Dedifferentiated amniotic fluid mesenchymal stem cell (primary cell): Measurements from ENCODE around the gene OGDH.

Experiments
- DNase-seq: peaks from one replicate; pipeline ENCODE4 v3.0.0-alpha.2; 2016; ENCODE audit errors: extremely low spot score

OGDH gene

GRCh38 chr7:44738051-44738723 is 131.8 kb downstream of the OGDH start:
- no peak for DNase-seq

- no peak for DNase-seq
Measured at GRCh38 chr7:44738876-44739665, 132.6 kb downstream of the OGDH start.

- DNase-seq, result no peak
Measured at GRCh38 chr7:44740055-44740454, 133.6 kb downstream of the OGDH start.

- no peak for DNase-seq
Measured at GRCh38 chr7:44743750-44744149, 137.3 kb downstream of the OGDH start.

GRCh38 chr7:44748045-44748947 is 141.9 kb downstream of the OGDH start, which contains the start of gene ZMIZ2:
Gene ZMIZ2 (plus strand): TSS chr7:44748847. CDS start chr7:44756250, 7,403 bp downstream.
- DNase-seq, result peak; percentile 85

- no peak for DNase-seq
Measured at GRCh38 chr7:44748948-44749731, 142.7 kb downstream of the OGDH start.

GRCh38 chr7:44749992-44750391 is 143.6 kb downstream of the OGDH start:
- DNase-seq, result no peak

GRCh38 chr7:44750424-44750823 is 144.0 kb downstream of the OGDH start:
- no peak for DNase-seq

- DNase-seq, result no peak
Measured at GRCh38 chr7:44750921-44751571, 144.6 kb downstream of the OGDH start.

- DNase-seq, result no peak
Measured at GRCh38 chr7:44752822-44753221, 146.4 kb downstream of the OGDH start.

GRCh38 chr7:44754802-44755697 is 148.6 kb downstream of the OGDH start:
- no peak for DNase-seq

- DNase-seq, result no peak
Measured at GRCh38 chr7:44755698-44756627, 149.5 kb downstream of the OGDH start.

GRCh38 chr7:44756904-44757303 is 150.5 kb downstream of the OGDH start:
- no peak for DNase-seq

- DNase-seq, result no peak
Measured at GRCh38 chr7:44757311-44757710, 150.9 kb downstream of the OGDH start.

- DNase-seq, result no peak
Measured at GRCh38 chr7:44757739-44758138, 151.3 kb downstream of the OGDH start.
